Astrocyte (in vitro differentiated cells and primary cell): Measurements from ENCODE around the gene METTL1.

ENCODE experiments used
- EZH2 ChIP-seq: IDR thresholded peaks from 2 replicates; pipeline ENCODE4 v1.6.1; 2012; ENCODE audit warnings: mild to moderate bottlenecking, low read length, inconsistent platforms; ENCODE audit not compliant: insufficient read depth
- TF ChIP-seq, protein P1 (sequence below): IDR thresholded peaks from 2 replicates; pipeline ENCODE4 v1.5.1; 2011; ENCODE audit warnings: low read depth, mild to moderate bottlenecking, inconsistent platforms, low read length, moderate library complexity; ENCODE audit not compliant: insufficient read depth

DNA sequence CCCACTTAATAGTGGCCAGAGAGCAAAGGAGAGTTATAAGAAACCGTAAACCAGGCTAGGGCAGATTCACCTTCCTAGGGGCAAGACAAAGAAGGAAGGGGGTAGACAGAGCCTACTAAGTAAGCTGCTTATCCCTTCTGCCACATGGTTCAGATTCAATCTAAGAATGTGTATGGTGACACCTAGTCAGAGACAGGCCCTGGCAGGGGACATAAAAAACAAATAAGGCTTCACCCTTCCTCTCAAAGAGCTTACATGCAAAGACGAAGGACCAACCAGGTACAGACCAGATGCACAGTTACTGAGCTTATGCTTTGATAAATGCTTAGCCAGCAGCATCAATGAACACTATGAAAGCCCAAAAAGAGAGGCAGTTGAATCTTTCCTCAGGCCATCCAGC, 9.4 kb downstream of the METTL1 start:
- TF ChIP-seq, protein P1, sequence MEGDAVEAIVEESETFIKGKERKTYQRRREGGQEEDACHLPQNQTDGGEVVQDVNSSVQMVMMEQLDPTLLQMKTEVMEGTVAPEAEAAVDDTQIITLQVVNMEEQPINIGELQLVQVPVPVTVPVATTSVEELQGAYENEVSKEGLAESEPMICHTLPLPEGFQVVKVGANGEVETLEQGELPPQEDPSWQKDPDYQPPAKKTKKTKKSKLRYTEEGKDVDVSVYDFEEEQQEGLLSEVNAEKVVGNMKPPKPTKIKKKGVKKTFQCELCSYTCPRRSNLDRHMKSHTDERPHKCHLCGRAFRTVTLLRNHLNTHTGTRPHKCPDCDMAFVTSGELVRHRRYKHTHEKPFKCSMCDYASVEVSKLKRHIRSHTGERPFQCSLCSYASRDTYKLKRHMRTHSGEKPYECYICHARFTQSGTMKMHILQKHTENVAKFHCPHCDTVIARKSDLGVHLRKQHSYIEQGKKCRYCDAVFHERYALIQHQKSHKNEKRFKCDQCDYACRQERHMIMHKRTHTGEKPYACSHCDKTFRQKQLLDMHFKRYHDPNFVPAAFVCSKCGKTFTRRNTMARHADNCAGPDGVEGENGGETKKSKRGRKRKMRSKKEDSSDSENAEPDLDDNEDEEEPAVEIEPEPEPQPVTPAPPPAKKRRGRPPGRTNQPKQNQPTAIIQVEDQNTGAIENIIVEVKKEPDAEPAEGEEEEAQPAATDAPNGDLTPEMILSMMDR = no peak
- no peak for TF ChIP-seq EZH2
